ENCODE results near the gene STAT5A.

- TF ChIP-seq TRIM25 (IDR thresholded peaks at IDR 0.05; ENCODE audit: borderline replicate concordance), result no peak
- TF ChIP-seq NRF1 (conservative IDR thresholded peaks at IDR 0.05 in 1 of 2, IDR thresholded peaks at IDR 0.05 in 1 of 2), result no peak
- TF ChIP-seq RCOR1 (IDR thresholded peaks at IDR 0.05; ENCODE audit: borderline replicate concordance in 1 of 2, low read depth in 2 of 2, low read length in 2 of 2), result no peak
- no peak for TF ChIP-seq ELK1 (CRISPR knock-in tag; IDR thresholded peaks at IDR 0.05)
- 0 out of 6 replicates have a peak, but pooled peaks of 1 of the 3 experiments have one; percentile 36 for TF ChIP-seq CTCF (IDR thresholded peaks at IDR 0.05 in 2 of 3, conservative IDR thresholded peaks at IDR 0.05 in 1 of 3; ENCODE audit: insufficient read depth in 2 of 3, low read depth in 1 of 3, low read length in 3 of 3)
- TF ChIP-seq U2AF1 (optimal IDR thresholded peaks at IDR 0.05; ENCODE audit: low read depth, low read length), result no peak
- TF ChIP-seq ZNF354B (CRISPR knock-in tag; IDR thresholded peaks at IDR 0.05), result no peak
- no peak for TF ChIP-seq NR2C1 (IDR thresholded peaks at IDR 0.05)
- no peak for TF ChIP-seq NR2C1 (tag; IDR thresholded peaks at IDR 0.05)
- TF ChIP-seq ATF3 (IDR thresholded peaks at IDR 0.05), result no peak
- TF ChIP-seq ATF3 (CRISPR knock-in tag; conservative IDR thresholded peaks at IDR 0.05), result no peak
- TF ChIP-seq ILF3 (IDR thresholded peaks at IDR 0.05; ENCODE audit: borderline replicate concordance), result no peak
- TF ChIP-seq THRA (IDR thresholded peaks at IDR 0.05), result no peak
- no peak for TF ChIP-seq ZNF407 (IDR thresholded peaks at IDR 0.05; ENCODE audit: low read depth)
Measured at GRCh38 chr17:42310787-42311215, 22.5 kb downstream of the STAT5A start.

Measured in K562 (cell line).